Esophagus squamous epithelium (tissue), 5 donors: ENCODE measurements around the gene BAHCC1. TPM values are rescaled to one million over a fixed set of nuclear protein-coding genes. Genes with fewer than 3 reads are reported as not detected.

Experiments used
- DNase-seq: peaks from one replicate; lab custom pipeline; 2025; lab: John Stamatoyannopoulos, UW
- H3K27ac ChIP-seq, 4 donors: fragments of 200-600 bp; sonication (generic); one replicate each; pipeline ENCODE4 v1.5.1; 2016 to 2019; ENCODE audit warnings: mild to moderate bottlenecking in 1 of 4
- H3K27me3 ChIP-seq, 4 donors: fragments of 200-600 bp; sonication (generic); 1 replicate in 3 of 4; 2 replicates in 1 of 4; pipeline versions ENCODE4 v1.5.1 to v1.6.0; 2017 to 2021; ENCODE audit warnings: antibody characterized with exemption in 1 of 4
- H3K36me3 ChIP-seq, 3 donors: fragments of 200-600 bp; sonication (generic); one replicate each; pipeline ENCODE4 v1.5.1; 2016 to 2019
- H3K4me1 ChIP-seq, 3 donors: fragments of 200-600 bp; sonication (generic); one replicate each; pipeline ENCODE4 v1.5.1; 2017 to 2019
- H3K4me3 ChIP-seq, 4 donors: fragments of 200-600 bp; sonication (generic); 1 replicate in 3 of 4; 2 replicates in 1 of 4; pipeline ENCODE4 v1.5.1; 2016 to 2019; ENCODE audit warnings: mild to moderate bottlenecking in 2 of 4, moderate library complexity in 1 of 4
- H3K9me3 ChIP-seq, 3 donors: fragments of 200-600 bp; sonication (generic); one replicate each; pipeline ENCODE4 v1.5.1; 2016 to 2019
- CTCF ChIP-seq, 6 experiments: fragments of 450-650 bp in 4 of 6; fragments of 200-600 bp in 2 of 6; sonication (generic) in 2 of 6; IDR thresholded peaks; one replicate each; pipeline ENCODE4 v1.5.1; 2016 to 2019; ENCODE audit warnings: antibody characterized with exemption in 6 of 6, mild to moderate bottlenecking in 4 of 6, moderate library complexity in 4 of 6
- POLR2A ChIP-seq, 4 donors: fragments of 450-650 bp; IDR thresholded peaks; one replicate each; pipeline ENCODE4 v1.6.1; 2017; ENCODE audit warnings: antibody characterized with exemption in 4 of 4, mild to moderate bottlenecking in 4 of 4, moderate library complexity in 3 of 4
- WGBS, 2 donors: methylation state at CpG; one replicate each; pipeline ENCODE4 v1.1.5; 2018; 5-methylcytosine and 5-hydroxymethylcytosine counted together
- intact Hi-C: fragments of 100-400 bp; cut with DNase I; formaldehyde crosslinking; loops from one replicate; pipeline ENCODE4 v1.15.0; 2022
- total RNA-seq, 4 donors: library from RNA; depleted of rRNA; stranded (reverse); fragments of >200 nt; gene quantifications; one replicate each; pipeline ENCODE4 v1.1.0, GENCODE V29; 2016
- donor health status: DM: yes; HTN: yes; CAD: no.

The BAHCC1 gene
- total RNA-seq, 4 donors from 2014 or later, result 3.8 to 10.6 (median 5.4) TPM

- peaks cover 0 to 63% (median 0%) of the 10 kb centered on the region in 3 donors for H3K36me3 ChIP-seq
- 98% methylated on average over 11 of the region's 22 CpGs; no CpG with 5 or more reads in 1 of the 2 donors for WGBS, 2 donors
- no peaks in the 10 kb centered on the region for H3K27me3 ChIP-seq
- TF ChIP-seq POLR2A (IDR thresholded peaks at IDR 0.05), result no peak
- no peak for DNase-seq
- intact Hi-C loops, result no loop called here
- H3K4me3 ChIP-seq, result no peak overlapping the region
- H3K4me1 ChIP-seq, result peaks cover 0 to 15% (median 3%) of the 10 kb centered on the region in 3 donors
- no peaks in the 10 kb centered on the region for H3K9me3 ChIP-seq
- H3K27ac ChIP-seq, result no peak overlapping the region
These were observed 63.4 kb downstream of the BAHCC1 start for GRCh38 chr17:81458628-81459027.

- no peak overlapping the region for H3K27ac ChIP-seq
- no peak for TF ChIP-seq POLR2A (IDR thresholded peaks at IDR 0.05)
- 71% methylated on average over 3 of the region's 27 CpGs; no CpG with 5 or more reads in 1 of the 2 donors for WGBS, 2 donors
- no peaks in the 10 kb centered on the region for H3K27me3 ChIP-seq
- intact Hi-C loops, result no loop called here
- no peak for DNase-seq
- H3K9me3 ChIP-seq, result no peaks in the 10 kb centered on the region
- H3K36me3 ChIP-seq, result peaks cover 0 to 66% (median 0%) of the 10 kb centered on the region in 3 donors
- no peak overlapping the region for H3K4me3 ChIP-seq
- H3K4me1 ChIP-seq, result peaks cover 0 to 11% (median 3%) of the 10 kb centered on the region in 3 donors
These were observed 64.0 kb downstream of the BAHCC1 start for GRCh38 chr17:81459224-81459623.

- Histone ChIP-seq H3K36me3 (peaks cover 0 to 66% (median 0%) of the 10 kb centered on the region in 3 donors), H3K27me3 (no peaks in the 10 kb centered on the region), H3K27ac (no peak overlapping the region), H3K4me3 (no peak overlapping the region), H3K9me3 (no peaks in the 10 kb centered on the region), H3K4me1 (peaks cover 0 to 11% (median 3%) of the 10 kb centered on the region in 3 donors)
- no peak for DNase-seq
- TF ChIP-seq CTCF (IDR thresholded peaks at IDR 0.05), result no peak
- intact Hi-C loops, result no loop called here
- WGBS, 2 donors, result 74% methylated on average over 10 of the region's 16 CpGs; no CpG with 5 or more reads in 1 of the 2 donors
These were observed 64.6 kb downstream of the BAHCC1 start for GRCh38 chr17:81459864-81460263.

- Histone ChIP-seq H3K4me3 (no peak overlapping the region), H3K36me3 (peaks cover 0 to 57% (median 0%) of the 10 kb centered on the region in 3 donors), H3K9me3 (no peaks in the 10 kb centered on the region), H3K27me3 (no peaks in the 10 kb centered on the region), H3K4me1 (peaks cover 0 to 11% (median 3%) of the 10 kb centered on the region in 3 donors), H3K27ac (no peak overlapping the region)
- intact Hi-C loops, result no loop called here
- no peak for DNase-seq
- TF ChIP-seq CTCF (IDR thresholded peaks at IDR 0.05) (no peak), POLR2A (IDR thresholded peaks at IDR 0.05) (no peak)
- WGBS, 2 donors, result 72 to 87% methylated on average over 3 to 8 of the region's 43 CpGs
These were observed 65.7 kb downstream of the BAHCC1 start for GRCh38 chr17:81460856-81461460.

- Histone ChIP-seq H3K36me3 (peaks cover 0 to 57% (median 0%) of the 10 kb centered on the region in 3 donors), H3K27me3 (no peaks in the 10 kb centered on the region), H3K4me1 (peaks cover 0 to 11% (median 3%) of the 10 kb centered on the region in 3 donors), H3K27ac (no peak overlapping the region), H3K4me3 (no peak overlapping the region), H3K9me3 (no peaks in the 10 kb centered on the region)
- 91 to 93% methylated on average over 23 to 24 of the region's 50 CpGs for WGBS, 2 donors
- DNase-seq, result no peak
- TF ChIP-seq CTCF (IDR thresholded peaks at IDR 0.05), result no peak
- TF ChIP-seq POLR2A (IDR thresholded peaks at IDR 0.05), result no peak
- intact Hi-C loops, result no loop called here
These were observed 66.6 kb downstream of the BAHCC1 start for GRCh38 chr17:81461607-81462500.
